ENCODE data around the gene DEAF1.

The DEAF1 gene

DNA sequence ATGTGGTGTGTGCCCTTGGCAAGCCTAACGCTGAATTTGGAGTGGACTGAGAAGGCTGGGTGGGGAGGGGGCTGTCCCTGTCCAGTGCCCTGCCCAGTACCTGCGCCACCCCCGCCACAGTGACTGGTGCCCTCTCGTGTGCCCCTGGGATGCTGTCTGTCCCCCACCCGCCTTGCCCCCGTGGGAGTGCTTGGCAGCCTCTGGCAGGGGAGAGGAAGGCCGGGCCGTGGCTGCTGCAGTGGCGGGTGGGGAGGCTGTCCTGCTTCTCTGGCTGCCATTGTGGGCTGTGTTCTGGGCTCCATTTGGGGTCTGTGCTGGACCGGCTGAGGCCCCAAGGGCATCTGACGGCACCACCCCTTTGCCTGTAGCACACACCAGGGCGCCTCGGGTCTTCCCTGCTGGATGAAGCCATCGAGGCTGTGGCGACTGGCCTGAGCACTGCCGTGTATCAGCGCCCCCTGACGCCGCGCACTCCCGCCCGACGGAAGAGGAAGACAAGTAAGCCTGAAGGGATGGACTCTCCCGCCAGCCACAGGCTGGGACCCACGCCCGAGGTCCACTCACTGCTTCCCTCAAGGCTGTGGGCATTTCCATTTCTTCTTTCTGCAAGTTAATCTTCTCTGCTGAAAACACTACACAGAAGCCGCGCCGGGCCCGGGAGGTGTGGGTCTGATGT, 96.9 kb downstream of the DEAF1 start:
- TF ChIP-seq POLR2A (IDR thresholded peaks at IDR 0.05; ENCODE audit: low read depth, low read length), result no peak
- no peak for DNase-seq (ENCODE audit: insufficient read length, low spot score)
- FAIRE-seq, result no peak

GRCh38 chr11:597166-597725, 97.8 kb downstream of the DEAF1 start:
- DNase-seq (ENCODE audit: insufficient read length, low spot score) (no peak), FAIRE-seq (no peak)
- no peak for TF ChIP-seq POLR2A (IDR thresholded peaks at IDR 0.05; ENCODE audit: low read depth, low read length)

DNA sequence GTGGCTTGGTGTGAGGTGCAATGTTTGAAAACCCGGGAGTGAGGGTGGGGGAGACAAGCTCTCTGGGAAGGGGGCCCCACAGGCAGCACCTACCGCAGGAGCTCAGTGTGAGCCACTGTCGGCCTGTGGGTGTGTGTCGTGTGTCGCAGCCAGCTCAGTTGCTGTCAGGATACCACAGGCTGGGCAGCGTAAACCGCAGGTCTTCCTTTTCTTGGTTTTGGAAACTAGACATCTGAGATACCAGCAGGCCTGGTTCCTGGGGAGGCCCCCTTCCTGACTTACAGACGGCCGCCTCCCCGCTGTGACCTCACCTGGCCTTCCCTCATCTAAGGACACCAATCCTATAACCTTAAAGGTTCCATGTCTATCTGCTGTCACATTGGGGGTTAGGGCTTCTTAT, 98.6 kb downstream of the DEAF1 start:
- DNase-seq (ENCODE audit: insufficient read length, low spot score) (no peak), FAIRE-seq (no peak)
- no peak for TF ChIP-seq POLR2A (IDR thresholded peaks at IDR 0.05; ENCODE audit: low read depth, low read length)

DNA sequence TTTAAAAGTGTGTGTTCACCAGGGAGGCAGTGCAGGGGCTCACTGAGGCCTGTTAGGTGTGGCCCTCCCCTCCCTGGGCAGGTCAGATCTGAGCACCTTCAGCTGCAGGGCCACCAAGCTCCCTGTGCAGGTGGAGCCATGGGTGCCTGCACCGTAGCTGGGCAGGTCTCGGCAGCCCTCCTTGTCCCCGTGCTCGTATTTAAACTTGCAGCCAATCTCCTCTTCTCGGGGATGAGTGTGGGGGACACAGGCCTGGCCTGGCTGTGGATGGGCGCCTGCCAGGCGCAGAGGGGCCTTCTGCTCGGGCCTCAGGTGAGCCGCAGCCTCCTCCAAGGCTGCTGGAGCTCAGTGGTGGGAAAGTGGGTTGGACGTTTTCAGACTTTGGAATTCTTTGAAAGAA, 99.6 kb downstream of the DEAF1 start:
- TF ChIP-seq POLR2A (IDR thresholded peaks at IDR 0.05; ENCODE audit: low read depth, low read length), result no peak
- FAIRE-seq (no peak), DNase-seq (ENCODE audit: insufficient read length, low spot score) (no peak)

Data from H54 (cell line).